ENCODE results near the gene DGKB. TPM values are rescaled to one million over a fixed set of nuclear protein-coding genes. Genes with fewer than 3 reads are reported as not detected.

Gene DGKB
- total RNA-seq, 1 donor from 2014 or later = 0.32 TPM

DNA sequence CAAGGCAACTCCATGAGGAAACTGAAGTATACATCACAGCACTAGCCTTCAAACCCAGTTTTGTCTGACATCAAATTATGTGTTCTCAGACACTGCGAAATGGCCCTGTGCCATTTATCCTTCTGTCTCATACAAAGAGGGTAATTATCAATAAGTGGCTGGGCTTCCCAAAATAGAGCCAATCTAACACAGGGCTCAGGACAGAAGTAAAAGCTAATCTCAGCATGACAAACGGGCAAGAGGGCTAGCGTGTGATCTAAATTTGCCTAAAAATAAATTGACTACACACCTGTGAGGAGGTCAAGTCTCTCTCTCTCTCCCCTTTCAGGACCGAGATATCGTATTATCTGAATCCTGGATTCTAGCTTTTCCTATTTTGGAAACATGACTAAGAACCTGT, 67.2 kb downstream of the DGKB start:
- H3K4me3 Mint-ChIP-seq (ENCODE audit: unreplicated experiment) = no peak overlapping the region
- no peaks in the 10 kb centered on the region for H3K36me3 Mint-ChIP-seq (ENCODE audit: unreplicated experiment)
- H3K4me1 Mint-ChIP-seq (ENCODE audit: unreplicated experiment) = peaks cover 46% of the 10 kb centered on the region
- TF ChIP-seq, protein P1, sequence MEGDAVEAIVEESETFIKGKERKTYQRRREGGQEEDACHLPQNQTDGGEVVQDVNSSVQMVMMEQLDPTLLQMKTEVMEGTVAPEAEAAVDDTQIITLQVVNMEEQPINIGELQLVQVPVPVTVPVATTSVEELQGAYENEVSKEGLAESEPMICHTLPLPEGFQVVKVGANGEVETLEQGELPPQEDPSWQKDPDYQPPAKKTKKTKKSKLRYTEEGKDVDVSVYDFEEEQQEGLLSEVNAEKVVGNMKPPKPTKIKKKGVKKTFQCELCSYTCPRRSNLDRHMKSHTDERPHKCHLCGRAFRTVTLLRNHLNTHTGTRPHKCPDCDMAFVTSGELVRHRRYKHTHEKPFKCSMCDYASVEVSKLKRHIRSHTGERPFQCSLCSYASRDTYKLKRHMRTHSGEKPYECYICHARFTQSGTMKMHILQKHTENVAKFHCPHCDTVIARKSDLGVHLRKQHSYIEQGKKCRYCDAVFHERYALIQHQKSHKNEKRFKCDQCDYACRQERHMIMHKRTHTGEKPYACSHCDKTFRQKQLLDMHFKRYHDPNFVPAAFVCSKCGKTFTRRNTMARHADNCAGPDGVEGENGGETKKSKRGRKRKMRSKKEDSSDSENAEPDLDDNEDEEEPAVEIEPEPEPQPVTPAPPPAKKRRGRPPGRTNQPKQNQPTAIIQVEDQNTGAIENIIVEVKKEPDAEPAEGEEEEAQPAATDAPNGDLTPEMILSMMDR (IDR thresholded peaks at IDR 0.05) = no peak
- H3K27me3 Mint-ChIP-seq (ENCODE audit: unreplicated experiment) = no peaks in the 10 kb centered on the region
- DNase-seq (ENCODE audit: extremely low spot score, unreplicated experiment) = no peak
- no peaks in the 10 kb centered on the region for H3K9me3 Mint-ChIP-seq (ENCODE audit: unreplicated experiment)
- H3K27ac Mint-ChIP-seq (ENCODE audit: unreplicated experiment) = peak overlapping the region; percentile 88

DNA sequence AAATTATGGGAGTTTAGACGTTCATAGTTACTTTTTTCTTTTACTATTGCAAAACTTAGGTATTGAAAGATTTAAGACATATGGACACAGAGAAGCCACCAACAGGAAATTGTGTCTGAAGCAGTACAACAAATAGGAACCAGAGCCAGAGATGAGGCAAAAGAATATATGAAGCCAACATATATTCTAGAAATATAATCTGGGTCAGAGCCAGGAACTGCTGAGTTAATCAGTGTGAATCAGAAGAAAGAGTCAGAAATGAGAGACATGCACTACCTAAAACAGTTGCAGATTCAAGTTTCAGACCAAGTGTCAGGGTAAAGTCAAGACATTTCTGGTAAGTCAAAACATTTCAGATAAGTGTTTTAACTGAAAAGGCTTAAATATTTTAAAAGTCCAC, 67.7 kb downstream of the DGKB start:
- TF ChIP-seq, protein P1 (IDR thresholded peaks at IDR 0.05) = no peak

DNA sequence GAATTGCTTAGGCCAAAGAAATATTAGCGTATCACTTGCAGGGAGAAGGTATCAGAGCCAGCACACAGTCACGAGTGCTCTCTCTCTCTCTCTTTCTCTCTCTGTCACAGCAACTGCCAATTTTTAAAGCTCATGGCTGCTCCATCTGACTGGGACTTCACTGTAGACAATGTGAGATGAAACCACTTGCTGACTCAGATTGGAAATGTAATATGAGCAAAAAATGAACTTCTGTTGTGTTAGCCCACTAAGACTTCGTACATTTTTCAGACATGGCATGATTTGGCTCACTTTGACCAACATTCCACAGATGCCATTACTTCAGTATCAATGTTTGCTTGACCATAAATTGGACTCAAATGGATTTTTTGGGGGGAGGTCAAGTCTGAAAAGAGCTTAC, 68.1 kb downstream of the DGKB start:
- no peak for DNase-seq (ENCODE audit: extremely low spot score, unreplicated experiment)
- H3K36me3 Mint-ChIP-seq (ENCODE audit: unreplicated experiment) = no peaks in the 10 kb centered on the region
- H3K4me1 Mint-ChIP-seq (ENCODE audit: unreplicated experiment) = peaks cover 43% of the 10 kb centered on the region
- peak overlapping the region; percentile 88 for H3K27ac Mint-ChIP-seq (ENCODE audit: unreplicated experiment)
- H3K27me3 Mint-ChIP-seq (ENCODE audit: unreplicated experiment) = no peaks in the 10 kb centered on the region
- TF ChIP-seq, protein P1 (IDR thresholded peaks at IDR 0.05) = no peak
- H3K9me3 Mint-ChIP-seq (ENCODE audit: unreplicated experiment) = no peaks in the 10 kb centered on the region
- H3K4me3 Mint-ChIP-seq (ENCODE audit: unreplicated experiment) = peak overlapping the region; percentile 30

More for the DNA sequence above, 67.7 kb downstream of the DGKB start:
- peak overlapping the region; percentile 88 for H3K27ac Mint-ChIP-seq (ENCODE audit: unreplicated experiment)
- no peak for DNase-seq (ENCODE audit: extremely low spot score, unreplicated experiment)
- peaks cover 43% of the 10 kb centered on the region for H3K4me1 Mint-ChIP-seq (ENCODE audit: unreplicated experiment)
- no peaks in the 10 kb centered on the region for H3K36me3 Mint-ChIP-seq (ENCODE audit: unreplicated experiment)
- H3K9me3 Mint-ChIP-seq (ENCODE audit: unreplicated experiment) = no peaks in the 10 kb centered on the region
- H3K4me3 Mint-ChIP-seq (ENCODE audit: unreplicated experiment) = peak overlapping the region; percentile 30
- H3K27me3 Mint-ChIP-seq (ENCODE audit: unreplicated experiment) = no peaks in the 10 kb centered on the region

DNA sequence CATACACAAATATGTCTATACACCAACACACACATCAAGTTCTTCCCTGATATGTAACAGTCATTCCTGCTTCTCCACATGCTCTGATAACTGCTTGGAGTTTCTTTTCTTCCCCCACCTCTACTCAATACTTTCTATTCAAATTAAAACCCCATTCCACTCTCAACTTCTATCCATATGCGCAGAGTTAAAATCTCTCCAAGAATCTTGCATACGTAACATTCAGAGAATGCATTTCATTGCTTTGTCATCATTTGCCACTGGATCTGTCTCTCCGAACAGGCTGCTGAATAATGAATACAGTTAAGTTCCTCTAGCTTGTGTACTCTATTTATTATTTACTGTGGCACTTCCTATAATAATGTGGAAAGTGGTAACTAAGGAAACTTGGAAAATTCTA, 68.8 kb downstream of the DGKB start:
- Mint-ChIP-seq H3K36me3 (ENCODE audit: unreplicated experiment) (no peaks in the 10 kb centered on the region), H3K9me3 (ENCODE audit: unreplicated experiment) (no peaks in the 10 kb centered on the region), H3K4me3 (ENCODE audit: unreplicated experiment) (no peak overlapping the region)

DNA sequence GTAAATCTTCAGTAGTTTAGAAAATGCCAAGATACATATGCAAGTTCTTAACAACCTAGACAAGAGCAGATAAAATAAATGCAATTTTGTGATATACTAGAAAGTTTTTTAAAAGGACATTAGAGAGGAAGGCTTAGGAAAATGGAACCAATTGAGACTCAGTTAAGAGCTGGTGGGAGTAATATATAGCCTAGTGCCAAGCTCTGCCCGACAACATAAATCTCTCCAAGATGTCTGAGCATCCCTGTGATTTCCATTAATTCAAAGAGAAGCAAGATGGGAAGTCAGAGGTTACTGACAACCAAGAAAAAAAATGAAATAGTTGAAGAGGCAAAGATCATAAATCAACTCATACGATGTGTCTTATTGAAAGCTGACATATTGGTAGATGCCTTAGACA, 74.5 kb downstream of the DGKB start:
- no peaks in the 10 kb centered on the region for H3K9me3 Mint-ChIP-seq (ENCODE audit: unreplicated experiment)
- H3K27me3 Mint-ChIP-seq (ENCODE audit: unreplicated experiment) = no peaks in the 10 kb centered on the region
- no peak overlapping the region for H3K27ac Mint-ChIP-seq (ENCODE audit: unreplicated experiment)
- H3K36me3 Mint-ChIP-seq (ENCODE audit: unreplicated experiment) = no peaks in the 10 kb centered on the region
- H3K4me1 Mint-ChIP-seq (ENCODE audit: unreplicated experiment) = peaks cover 7% of the 10 kb centered on the region
- no peak for DNase-seq (ENCODE audit: extremely low spot score, unreplicated experiment)
- TF ChIP-seq, protein P1 (IDR thresholded peaks at IDR 0.05) = no peak
- H3K4me3 Mint-ChIP-seq (ENCODE audit: unreplicated experiment) = no peak overlapping the region

More for the DNA sequence above, 68.8 kb downstream of the DGKB start:
- TF ChIP-seq, protein P1 (IDR thresholded peaks at IDR 0.05) = no peak
- Mint-ChIP-seq H3K27me3 (ENCODE audit: unreplicated experiment) (no peaks in the 10 kb centered on the region), H3K27ac (ENCODE audit: unreplicated experiment) (peak overlapping the region; percentile 40), H3K4me1 (ENCODE audit: unreplicated experiment) (peaks cover 42% of the 10 kb centered on the region)
- no peak for DNase-seq (ENCODE audit: extremely low spot score, unreplicated experiment)

Measured in osteocyte (in vitro differentiated cells).